ENCODE data around the gene RNF186. TPM values are rescaled to one million over a fixed set of nuclear protein-coding genes. Genes with fewer than 3 reads are reported as not detected.
"Not testable (repeated sequence)": the region's sequence is repeated elsewhere in the genome, so short reads cannot be mapped to it uniquely, and the experiment has no call there.

RNF186 gene, protein sequence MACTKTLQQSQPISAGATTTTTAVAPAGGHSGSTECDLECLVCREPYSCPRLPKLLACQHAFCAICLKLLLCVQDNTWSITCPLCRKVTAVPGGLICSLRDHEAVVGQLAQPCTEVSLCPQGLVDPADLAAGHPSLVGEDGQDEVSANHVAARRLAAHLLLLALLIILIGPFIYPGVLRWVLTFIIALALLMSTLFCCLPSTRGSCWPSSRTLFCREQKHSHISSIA
- polyA plus RNA-seq (ENCODE audit: insufficient read length in 4 of 4): under 1 TPM in 3 of 4 donors, not detected in 1; 0.12 to 0.34 (median 0.29) TPM

DNA sequence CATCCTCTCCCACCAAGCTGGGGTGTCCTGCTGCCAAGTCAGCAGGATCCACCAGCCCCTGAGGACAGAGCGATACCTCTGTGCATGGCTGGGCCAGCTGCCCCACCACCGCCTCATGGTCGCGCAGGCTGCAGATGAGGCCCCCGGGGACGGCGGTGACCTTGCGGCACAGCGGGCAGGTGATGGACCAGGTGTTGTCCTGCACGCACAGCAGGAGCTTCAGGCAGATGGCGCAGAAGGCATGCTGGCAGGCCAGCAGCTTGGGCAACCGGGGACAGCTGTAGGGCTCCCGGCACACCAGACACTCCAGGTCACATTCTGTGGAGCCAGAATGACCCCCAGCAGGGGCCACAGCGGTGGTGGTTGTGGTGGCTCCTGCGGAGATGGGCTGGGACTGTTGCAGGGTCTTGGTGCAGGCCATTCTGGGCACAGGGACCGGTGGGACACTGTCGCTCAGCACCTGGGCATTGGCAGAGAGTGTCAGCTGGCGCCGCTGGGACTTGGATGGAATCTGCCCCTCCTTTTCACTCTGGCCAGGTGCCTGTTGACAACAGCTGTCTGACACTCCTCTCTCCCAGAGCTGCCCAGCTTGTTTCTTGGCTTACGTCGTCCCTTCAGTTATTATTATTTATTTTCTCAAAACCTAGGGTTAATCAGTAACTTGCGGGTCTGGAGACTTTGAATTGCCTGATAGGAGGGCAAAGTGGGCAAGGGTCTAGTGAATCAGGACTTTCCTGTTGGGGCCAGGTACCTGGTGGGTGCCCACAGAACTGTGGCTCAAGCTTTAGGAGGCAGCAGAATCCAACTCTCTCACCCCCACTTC, at the start of gene RNF186:
TSS of gene RNF186 (minus strand) at position 603 of the 823 bp plus-strand sequence. CDS start at position 421, 182 bp downstream.
- DNase-seq (ENCODE audit: low read depth in 4 of 4, low spot score in 3 of 4): peak in 2 of 4 donors; percentile 63 to 67

DNA sequence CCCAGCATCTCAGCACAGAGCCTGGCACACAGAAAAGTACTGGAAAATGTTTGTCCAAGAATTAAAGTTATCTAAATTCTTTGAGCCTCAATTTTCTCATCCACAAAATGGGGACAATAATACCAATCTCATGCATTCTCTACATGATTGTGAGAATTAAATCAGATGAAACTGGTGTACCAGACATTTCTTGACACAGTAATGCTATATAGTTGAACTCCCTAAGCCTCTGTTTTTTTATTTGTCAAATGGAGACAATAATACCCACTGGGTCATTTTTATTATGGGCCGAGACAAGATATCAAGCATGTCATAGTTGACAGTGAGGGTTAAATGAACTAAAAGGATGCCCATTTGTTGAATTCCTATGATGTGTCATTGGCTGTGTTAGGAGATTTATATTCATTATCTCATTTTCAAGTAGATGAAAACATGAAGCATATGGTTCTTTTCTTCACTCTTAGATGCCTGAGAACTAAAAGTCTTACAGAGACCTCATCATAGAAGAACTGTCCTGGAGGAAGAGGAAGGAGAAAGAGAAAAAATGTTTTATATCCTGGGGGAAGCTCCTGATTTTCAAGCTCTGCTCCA, 49.6 kb upstream of the RNF186 start:
- no peak for DNase-seq (ENCODE audit: low read depth in 4 of 4, low spot score in 3 of 4)

DNA sequence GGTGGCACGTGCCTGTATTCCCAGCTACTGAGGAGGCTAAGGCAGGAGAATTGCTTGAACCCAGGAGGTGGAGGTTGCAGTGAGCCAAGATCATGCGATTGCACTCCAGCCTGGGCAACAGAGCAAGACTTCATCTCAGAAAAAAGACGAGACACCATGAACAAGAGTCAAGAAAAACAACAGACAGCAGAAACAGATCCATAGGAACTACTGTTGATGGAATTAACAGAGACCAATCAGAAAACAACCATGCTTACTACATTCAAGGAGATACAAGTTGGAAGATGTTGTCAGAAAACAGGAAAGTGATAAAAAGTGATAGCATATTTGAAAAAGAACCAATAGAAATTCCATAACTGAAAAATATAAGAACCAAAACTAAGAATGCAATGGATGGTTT, 47.9 kb upstream of the RNF186 start:
- no peak for DNase-seq (ENCODE audit: low read depth in 4 of 4, low spot score in 3 of 4)

DNA sequence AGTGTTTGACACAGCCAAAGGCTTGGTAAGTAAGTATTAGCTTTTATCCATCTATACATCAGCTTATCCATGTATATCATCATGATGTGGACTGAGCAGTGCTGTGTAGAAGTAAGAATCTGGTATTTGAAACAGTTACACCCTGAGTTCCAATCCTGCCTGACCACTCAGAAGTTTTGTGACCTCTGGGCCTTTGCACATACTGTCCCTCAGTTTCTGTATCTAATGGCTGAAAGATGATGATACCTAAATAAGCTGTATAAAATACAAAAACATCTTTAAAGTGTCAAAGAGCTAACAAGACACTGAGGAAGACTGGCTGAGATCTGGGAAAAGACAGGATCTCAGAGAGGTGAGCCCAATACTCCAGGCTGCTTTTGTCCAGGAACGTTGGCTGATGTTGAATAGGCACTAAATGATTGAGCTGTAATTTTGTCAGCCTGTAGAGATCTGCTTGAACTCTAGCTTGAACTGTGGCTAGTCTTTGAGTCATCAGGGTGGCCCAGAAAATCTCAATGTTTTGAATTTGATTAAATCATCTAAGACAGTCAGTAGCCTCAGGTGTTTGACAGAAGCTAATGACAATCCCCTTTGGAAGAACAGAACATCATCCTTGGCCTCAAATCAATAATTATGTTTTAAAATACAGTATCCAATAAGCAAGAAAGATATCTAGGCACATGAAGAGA, 46.9 kb upstream of the RNF186 start:
- DNase-seq (ENCODE audit: low read depth in 4 of 4, low spot score in 3 of 4): no peak

DNA sequence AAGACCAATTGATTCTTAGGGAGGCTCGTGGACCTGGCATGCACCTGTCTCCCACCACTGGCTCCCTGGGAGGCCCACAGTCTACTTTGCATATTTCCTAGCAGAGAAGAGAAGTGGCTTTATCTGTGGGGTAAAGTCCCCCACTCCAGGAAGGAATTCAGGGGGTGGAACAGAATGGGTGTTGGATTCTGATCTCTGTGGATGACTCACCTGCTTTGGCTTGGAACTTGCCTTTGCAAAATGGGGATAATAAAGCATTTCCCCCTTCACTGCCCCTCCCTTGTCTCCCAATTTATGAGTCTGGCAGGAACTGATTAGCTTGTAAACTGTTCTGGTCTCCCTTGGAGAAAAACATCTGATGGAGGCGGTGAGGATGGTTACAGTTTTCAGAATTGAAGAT, 46.0 kb upstream of the RNF186 start:
- DNase-seq (ENCODE audit: low read depth in 4 of 4, low spot score in 3 of 4): no peak

DNA sequence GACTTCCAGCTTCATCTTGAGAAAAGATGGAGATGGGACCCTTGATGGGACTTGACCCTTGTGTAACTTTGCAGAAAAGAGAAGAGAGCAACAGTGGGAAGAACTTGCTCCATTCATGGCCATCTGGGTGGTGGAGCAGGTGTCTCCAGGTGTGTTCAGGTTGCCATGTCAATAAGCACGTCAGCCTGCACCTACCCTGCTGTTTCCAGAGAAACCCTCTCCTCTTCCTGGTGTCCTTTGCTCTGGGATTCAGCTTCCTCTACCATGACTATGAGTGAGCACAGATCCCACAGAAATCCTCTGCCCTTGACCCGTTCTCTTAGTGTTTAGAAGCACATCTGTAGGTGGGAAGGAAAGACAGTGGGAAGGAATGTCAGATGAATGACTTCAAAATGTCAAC, 45.3 kb upstream of the RNF186 start:
- DNase-seq (ENCODE audit: low read depth in 4 of 4, low spot score in 3 of 4): no peak

DNA sequence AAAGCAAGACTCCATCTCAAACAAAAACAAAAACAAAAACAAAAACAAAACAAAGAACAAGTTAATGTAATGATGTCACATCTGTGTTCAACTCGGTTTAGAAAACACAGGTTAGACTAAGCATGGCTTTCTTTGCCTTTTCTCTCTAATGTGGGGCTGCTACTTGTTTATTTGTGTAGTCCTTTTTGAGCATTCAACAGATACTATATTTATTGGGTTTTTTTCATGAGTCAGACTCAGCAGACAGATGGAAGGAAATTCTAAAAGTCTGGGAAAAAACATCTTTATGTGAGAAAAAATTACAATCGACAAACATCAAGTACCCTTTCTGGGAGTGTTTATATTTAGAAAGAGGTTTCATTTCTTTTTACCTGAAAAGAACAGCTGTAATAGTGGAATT, 44.8 kb upstream of the RNF186 start:
- no peak for DNase-seq (ENCODE audit: low read depth in 4 of 4, low spot score in 3 of 4)

DNA sequence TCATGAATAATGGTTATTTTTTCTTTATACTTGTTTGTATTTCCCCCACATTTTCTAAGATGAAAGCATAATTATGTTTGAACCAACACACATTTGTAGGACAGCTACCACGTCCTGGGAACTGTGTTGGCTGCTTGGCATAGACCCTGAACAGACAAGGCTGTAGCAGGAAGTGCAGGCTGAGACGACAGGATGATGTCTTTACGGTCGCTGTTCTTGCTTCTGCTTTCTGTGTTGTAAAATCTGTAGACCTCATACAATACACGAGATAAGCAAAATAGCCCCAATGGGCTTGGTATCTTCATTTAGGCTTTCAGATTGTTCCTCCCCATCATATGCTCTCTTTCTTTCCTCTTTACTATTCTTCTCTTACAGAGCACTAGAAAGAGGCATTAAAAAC, 43.8 kb upstream of the RNF186 start:
- DNase-seq (ENCODE audit: low read depth in 4 of 4, low spot score in 3 of 4): no peak

DNA sequence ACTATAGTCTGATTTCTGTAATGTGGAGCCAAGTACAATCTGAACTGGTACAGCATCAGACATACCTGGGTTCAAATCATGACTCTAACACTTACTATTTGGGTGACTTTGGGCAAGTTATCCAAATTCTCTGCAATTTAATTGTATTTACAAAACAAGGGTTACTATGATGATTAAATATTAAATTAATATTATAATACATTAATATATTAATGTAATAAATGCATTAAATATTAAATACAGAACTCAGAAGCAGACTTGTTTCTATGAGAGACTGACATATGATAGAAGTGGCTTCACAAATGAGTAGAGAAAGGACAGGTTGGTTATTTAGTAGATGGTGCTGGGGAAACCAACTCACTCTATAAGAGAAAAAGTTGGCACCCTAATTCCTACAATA, 39.8 kb upstream of the RNF186 start:
- no peak for DNase-seq (ENCODE audit: low read depth in 4 of 4, low spot score in 3 of 4)

DNA sequence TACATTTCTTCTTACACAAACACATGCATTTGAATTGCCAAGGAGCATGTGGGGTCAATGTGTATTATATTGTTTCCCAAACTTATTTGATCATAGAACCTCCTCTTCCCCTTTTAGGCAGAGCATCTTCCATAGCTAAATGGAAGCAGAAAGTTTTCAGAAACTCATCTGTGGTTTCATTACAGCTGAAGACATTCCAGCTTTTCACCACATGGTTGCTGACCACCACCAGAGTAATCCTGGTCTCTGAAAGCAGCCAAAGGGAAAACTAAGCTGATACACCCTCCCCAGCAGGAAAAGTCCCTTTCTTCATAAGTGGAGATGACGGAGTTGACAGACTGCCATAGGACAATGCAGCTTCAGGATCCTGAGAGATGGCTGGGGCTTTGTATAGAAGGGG, 37.0 kb upstream of the RNF186 start:
- no peak for DNase-seq (ENCODE audit: low read depth in 4 of 4, low spot score in 3 of 4)

DNA sequence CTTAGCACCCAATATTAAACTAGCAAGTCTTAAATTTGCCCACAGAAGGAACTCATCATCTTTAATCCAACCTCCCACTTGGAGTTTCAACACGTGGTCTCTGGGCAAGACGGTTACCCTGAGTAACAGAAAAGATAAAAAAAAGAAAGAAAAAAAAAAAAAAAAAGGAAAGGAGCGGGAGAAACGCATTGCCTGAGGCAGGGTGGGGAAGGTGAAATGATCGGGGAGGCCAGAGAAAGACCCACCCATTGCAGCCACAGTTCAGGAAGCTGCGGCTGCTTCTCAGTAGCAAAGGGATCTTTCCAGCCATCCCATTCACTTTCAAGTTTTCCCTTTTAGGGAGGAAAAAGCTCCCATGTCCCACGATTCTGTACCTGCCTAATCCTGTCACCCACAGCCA, 35.1 kb upstream of the RNF186 start:
- no peak for DNase-seq (ENCODE audit: low read depth in 4 of 4, low spot score in 3 of 4)

DNA sequence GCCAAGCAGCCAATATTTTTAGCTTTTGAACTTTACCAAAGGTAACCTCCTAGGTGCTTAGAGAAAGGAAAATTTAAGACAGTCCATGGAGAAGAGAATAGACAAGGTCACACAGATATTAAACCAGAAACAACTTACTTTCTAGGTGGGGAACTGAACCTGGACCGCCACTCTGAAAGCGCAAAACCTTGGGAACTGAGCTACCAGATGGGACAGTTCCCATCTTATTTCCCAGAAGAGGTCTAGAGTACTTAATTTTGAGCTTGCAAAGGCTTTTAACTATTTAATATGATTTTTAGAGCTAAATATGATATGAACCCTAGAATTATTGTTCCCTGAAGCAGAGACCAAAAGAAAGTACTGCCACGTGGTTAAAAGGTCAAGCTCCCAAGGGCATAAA, 34.2 kb upstream of the RNF186 start:
- DNase-seq (ENCODE audit: low read depth in 4 of 4, low spot score in 3 of 4): not testable (repeated sequence)

DNA sequence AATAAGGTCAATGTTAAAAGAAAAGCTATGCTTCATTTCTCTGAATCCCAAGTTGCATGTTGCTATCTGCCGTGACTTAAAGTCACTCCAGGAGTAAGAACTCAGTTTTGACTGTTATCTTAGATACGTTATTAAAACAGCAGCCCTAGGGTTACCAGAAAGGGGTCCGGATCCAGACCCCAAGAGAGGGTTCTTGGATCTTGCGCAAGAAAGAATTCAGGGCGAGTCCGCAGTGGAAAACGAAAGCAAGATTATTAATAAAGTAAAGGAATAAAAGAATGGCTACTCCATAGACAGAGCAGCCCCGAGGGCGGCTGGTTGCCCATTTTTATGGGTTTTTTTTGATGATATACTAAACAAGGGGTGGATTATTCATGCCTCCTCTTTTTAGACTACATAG, 32.3 kb upstream of the RNF186 start:
- DNase-seq (ENCODE audit: low read depth in 4 of 4, low spot score in 3 of 4): not testable (repeated sequence)

DNA sequence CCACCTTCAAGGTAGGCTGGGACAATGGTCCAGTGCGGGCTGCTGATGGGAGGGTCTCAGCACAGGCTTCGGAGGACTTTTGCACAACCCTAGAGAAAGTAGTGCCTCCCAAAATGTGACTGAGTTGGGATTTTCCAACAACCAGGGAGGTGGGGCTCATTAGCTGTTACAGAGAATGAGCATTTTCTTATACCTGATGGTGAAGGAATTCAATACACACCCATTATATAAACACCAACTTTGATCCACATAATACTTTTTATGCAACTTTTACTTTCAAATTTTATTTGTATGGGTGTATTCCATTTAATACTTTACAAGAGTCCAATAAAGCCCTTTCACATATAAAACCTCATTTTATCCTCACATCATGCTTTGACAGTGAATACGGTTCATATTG, 31.3 kb upstream of the RNF186 start:
- DNase-seq (ENCODE audit: low read depth in 4 of 4, low spot score in 3 of 4): no peak

DNA sequence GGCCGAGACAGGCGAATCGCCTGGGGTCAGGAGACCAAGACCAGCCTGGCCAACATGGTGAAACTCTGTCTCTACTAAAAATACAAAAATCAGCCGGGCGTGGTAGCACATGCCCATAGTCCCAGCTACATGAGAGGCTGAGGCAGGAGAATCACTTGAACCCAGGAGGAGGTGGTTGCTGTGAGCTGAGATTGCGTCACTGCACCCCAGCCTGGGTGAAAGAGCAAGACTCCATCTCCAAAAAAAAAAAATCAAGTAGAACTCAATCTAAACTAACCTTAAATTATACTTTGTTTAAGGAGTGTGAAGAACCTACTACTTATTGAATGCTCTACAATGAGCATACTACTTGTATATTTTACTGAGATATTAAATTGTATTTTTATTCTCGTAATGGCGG, 30.5 kb upstream of the RNF186 start:
- no peak for DNase-seq (ENCODE audit: low read depth in 4 of 4, low spot score in 3 of 4)

DNA sequence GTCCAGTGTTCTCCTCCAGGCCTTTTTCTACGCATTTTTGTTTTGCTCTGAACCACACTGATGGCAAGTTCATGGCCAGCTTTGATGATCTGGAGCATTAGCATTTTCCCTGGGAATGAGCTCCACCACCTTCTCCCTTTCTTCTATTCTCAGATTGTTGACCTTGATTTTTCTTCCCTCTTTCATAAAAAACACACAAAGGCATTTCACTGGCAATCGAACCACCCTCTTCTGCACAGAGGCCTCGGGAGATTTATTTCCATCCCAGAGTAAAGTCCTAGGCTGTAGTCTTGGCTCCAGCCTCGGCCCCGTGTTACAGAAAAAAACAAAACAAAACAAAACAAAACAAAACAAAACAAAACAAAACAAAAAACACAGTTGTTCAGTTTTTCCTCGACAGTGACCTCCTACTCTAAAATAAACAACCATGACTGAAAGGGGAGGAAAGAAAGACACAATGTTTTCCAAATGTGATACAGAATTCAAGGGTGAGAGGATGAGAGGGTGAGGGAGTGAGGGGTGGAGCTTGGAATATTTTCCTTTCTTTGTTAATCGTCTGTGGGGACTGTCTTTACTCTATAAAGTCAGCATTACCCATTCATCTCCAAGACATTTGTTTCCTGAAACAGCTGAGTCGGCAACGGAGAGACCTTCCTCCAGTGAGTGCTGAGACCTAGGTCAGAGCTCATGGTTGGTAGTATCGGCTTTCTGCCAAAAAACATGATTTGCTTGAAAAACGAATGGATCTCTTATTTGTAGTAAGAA, 29.8 kb upstream of the RNF186 start:
- peak in 3 of 4 donors; percentile 21 to 36 (median 24) for DNase-seq (ENCODE audit: low read depth in 4 of 4, low spot score in 3 of 4)

DNA sequence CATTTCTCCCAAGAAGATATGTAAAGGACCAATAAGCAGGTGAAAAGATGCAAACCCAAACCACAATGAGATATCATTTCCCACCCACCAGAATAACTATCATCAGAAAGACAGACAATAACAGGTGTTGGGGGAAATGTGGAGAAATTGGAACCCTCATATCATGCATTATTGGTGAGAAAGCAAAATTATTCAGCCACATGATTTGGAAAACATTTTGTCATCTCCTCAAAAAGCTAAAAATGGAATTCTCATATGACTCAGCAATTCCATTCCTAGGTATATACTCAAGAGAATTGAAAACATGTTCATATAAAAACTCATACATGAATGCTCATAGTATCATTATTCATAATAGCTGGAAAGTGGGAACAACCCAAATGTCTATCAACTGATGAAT, 25.1 kb upstream of the RNF186 start:
- no peak for DNase-seq (ENCODE audit: low read depth in 4 of 4, low spot score in 3 of 4)

DNA sequence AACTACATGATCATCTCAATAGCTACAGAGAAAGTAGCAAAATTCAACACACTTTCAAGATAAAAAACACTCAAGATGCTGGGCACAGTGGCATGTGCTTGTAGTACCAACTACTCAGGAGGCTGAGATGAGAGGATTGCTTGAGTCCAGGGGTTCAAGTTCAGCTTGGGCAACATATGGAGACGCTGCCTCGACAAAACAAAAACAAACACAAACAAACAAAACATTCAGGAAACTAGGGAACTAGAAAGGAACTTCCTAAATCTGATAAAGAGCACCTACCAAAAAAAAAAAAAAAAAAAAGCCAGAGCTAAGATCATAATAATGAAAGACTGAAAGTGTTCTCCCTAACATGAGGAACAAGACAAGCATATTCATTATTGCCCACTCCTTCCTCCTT, 22.8 kb upstream of the RNF186 start:
- DNase-seq (ENCODE audit: low read depth in 4 of 4, low spot score in 3 of 4): no peak

DNA sequence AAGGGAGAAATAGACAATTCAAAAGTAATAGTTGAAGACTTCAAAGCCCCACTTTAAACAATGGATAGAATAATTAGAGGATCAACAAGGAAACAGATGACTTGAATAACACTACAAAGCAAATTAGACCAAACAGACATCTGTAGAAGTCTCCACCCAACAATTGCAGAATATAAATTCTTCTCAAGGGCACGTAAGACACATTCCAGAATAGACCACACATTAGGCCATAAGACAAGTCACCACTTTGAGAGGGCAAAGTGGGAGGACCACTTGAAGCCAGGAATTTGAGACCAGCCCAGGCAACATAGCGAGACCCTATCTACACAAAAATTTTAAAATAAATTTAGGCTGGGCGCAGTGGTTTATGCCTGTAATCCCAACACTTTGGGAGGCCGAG, 20.5 kb upstream of the RNF186 start:
- DNase-seq (ENCODE audit: low read depth in 4 of 4, low spot score in 3 of 4): no peak

DNA sequence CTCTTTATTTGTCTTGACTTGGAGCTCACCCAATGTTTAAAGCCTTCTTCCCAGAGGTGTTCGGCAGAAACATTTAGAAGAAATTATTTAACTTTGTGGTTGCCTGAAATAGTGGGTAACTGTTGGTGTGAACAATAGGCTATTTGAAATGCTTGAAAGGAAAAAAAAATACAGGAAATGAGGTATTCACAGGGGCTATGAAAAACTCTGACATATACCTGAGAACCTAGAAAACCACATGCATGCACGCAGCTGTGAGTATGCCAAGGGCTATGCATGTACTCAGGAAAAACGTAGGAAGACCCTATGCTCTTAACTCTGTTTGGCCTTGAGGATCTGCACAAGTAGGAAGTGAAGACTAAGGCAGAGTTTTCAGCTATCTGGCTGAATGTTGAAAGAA, 16.4 kb upstream of the RNF186 start:
- no peak for DNase-seq (ENCODE audit: low read depth in 4 of 4, low spot score in 3 of 4)
